SK-N-SH (cell line): ENCODE data around the gene CCDC107.

Experiments
- CTCF ChIP-seq: fragments of 200-600 bp; sonication (generic); IDR thresholded peaks from 2 replicates; pipeline ENCODE4 v1.6.1; 2017; ENCODE audit warnings: antibody characterized with exemption, mild to moderate bottlenecking, moderate library complexity
- FOXM1 ChIP-seq: IDR thresholded peaks from 2 replicates; pipeline ENCODE4 v1.4.0; 2012; ENCODE audit warnings: low read depth, mild to moderate bottlenecking
- MXI1 ChIP-seq: IDR thresholded peaks from 2 replicates; pipeline ENCODE4 v1.6.1; 2012; ENCODE audit warnings: mild to moderate bottlenecking, low read depth, low read length, improper control_type of control experiment
- RCOR1 ChIP-seq: fragments of 150-350 bp; IDR thresholded peaks from 2 replicates; pipeline ENCODE4 v1.6.1; 2017; ENCODE audit warnings: antibody characterized with exemption, low read length
- SMC3 ChIP-seq: IDR thresholded peaks from 2 replicates; pipeline ENCODE4 v1.6.1; 2012; ENCODE audit warnings: low read depth, low read length, improper control_type of control experiment
- TEAD4 ChIP-seq: IDR thresholded peaks from 2 replicates; pipeline ENCODE4 v1.4.0; 2012; ENCODE audit warnings: mild to moderate bottlenecking, borderline replicate concordance; ENCODE audit not compliant: insufficient read depth
- YY1 ChIP-seq: IDR thresholded peaks from 2 replicates; pipeline ENCODE4 v1.4.0; 2012; ENCODE audit warnings: low read depth, mild to moderate bottlenecking
- TF ChIP-seq, protein P1 (sequence below): IDR thresholded peaks from 2 replicates; pipeline ENCODE4 v1.4.0; 2012; ENCODE audit warnings: low read depth

DNA sequence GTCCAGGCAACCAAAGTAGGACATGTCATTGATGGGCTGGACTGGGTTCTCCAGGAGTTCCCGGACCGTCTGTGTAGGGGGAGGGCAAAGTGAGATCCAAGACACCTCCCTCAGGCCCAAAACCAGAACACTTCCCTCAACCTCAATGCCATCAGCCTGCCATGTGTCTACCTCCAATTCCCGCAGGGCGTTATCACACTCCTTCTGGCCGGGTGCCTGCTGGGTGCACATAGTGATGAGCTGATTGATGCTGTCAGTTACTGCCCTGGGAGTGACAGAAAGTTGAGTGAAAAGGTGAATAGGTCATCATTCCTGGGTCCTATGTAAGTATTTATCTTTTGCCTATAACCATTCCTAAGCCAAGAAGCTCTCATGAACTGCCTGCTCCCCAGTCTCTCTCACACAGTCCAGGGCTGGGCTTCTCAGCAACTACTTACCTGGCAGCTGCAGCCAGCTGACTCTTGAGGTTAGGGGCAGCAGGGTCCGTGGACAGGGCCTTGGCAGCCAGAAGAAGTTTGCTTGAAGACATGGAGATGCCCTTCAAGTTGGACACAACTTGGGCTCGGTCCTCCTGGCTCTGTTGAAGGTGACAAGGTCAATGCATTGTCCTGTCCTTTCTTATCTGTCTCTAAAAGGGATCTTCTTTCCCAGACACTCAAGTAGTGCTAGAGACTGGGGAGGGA lies 52.9 kb downstream of the CCDC107 start:
- TF ChIP-seq SMC3 = no peak
- no peak for TF ChIP-seq TEAD4
- TF ChIP-seq MXI1 = no peak
- TF ChIP-seq, protein P1, sequence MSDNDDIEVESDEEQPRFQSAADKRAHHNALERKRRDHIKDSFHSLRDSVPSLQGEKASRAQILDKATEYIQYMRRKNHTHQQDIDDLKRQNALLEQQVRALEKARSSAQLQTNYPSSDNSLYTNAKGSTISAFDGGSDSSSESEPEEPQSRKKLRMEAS = no peak
- no peak for TF ChIP-seq CTCF
- TF ChIP-seq YY1 = no peak
- no peak for TF ChIP-seq FOXM1
- TF ChIP-seq RCOR1 = no peak
